ENCODE data around the gene RPL32. TPM values are rescaled to one million over a fixed set of nuclear protein-coding genes. Genes with fewer than 3 reads are reported as not detected.

Gene RPL32
- total RNA-seq, 3 donors from 2014 or later (not counting 1 experiment from before 2014, with no cell fraction given) = 1,034 to 1,328 (median 1,277) TPM

GRCh38 chr3:12816521-12817342 lies 24.6 kb downstream of the RPL32 start:
- Mint-ChIP-seq H3K36me3 (no peaks in the 10 kb centered on the region), H3K4me3 (no peak overlapping the region), H3K9me3 (no peaks in the 10 kb centered on the region), H3K27ac (no peak overlapping the region), H3K27me3 (ENCODE audit: low read depth in 2 of 2) (no peaks in the 10 kb centered on the region), H3K4me1 (no peaks in the 10 kb centered on the region)
- WGBS (ENCODE audit: insufficient coverage) = 93% methylated on average over 34 of the region's 34 CpGs
- H3K9me3 ChIP-seq (ENCODE audit: control insufficient read depth, insufficient read depth, low read length) = no peaks in the 10 kb centered on the region
- no peaks in the 10 kb centered on the region for H3K4me1 ChIP-seq (ENCODE audit: control insufficient read depth, insufficient read depth, low read length)
- ATAC-seq (no peak), DNase-seq (no peak)
- no peak overlapping the region for H3K4me3 ChIP-seq (ENCODE audit: low read length)
- TF ChIP-seq, protein P1, sequence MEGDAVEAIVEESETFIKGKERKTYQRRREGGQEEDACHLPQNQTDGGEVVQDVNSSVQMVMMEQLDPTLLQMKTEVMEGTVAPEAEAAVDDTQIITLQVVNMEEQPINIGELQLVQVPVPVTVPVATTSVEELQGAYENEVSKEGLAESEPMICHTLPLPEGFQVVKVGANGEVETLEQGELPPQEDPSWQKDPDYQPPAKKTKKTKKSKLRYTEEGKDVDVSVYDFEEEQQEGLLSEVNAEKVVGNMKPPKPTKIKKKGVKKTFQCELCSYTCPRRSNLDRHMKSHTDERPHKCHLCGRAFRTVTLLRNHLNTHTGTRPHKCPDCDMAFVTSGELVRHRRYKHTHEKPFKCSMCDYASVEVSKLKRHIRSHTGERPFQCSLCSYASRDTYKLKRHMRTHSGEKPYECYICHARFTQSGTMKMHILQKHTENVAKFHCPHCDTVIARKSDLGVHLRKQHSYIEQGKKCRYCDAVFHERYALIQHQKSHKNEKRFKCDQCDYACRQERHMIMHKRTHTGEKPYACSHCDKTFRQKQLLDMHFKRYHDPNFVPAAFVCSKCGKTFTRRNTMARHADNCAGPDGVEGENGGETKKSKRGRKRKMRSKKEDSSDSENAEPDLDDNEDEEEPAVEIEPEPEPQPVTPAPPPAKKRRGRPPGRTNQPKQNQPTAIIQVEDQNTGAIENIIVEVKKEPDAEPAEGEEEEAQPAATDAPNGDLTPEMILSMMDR (IDR thresholded peaks at IDR 0.05) = no peak
- intact Hi-C loops (cut with micrococcal nuclease) = no loop called here
- H3K27me3 ChIP-seq (ENCODE audit: control insufficient read depth, insufficient read depth, low read length) = no peaks in the 10 kb centered on the region
- no peaks in the 10 kb centered on the region for H3K36me3 ChIP-seq (ENCODE audit: control insufficient read depth, insufficient read depth, low read length)
- no peak overlapping the region for H3K27ac ChIP-seq (ENCODE audit: low read length)

GRCh38 chr3:12815719-12816118 lies 25.6 kb downstream of the RPL32 start:
- H3K4me3 Mint-ChIP-seq = no peak overlapping the region
- no peak overlapping the region for H3K27ac Mint-ChIP-seq
- no peaks in the 10 kb centered on the region for H3K36me3 Mint-ChIP-seq
- no peaks in the 10 kb centered on the region for H3K36me3 ChIP-seq (ENCODE audit: control insufficient read depth, insufficient read depth, low read length)
- H3K4me1 ChIP-seq (ENCODE audit: control insufficient read depth, insufficient read depth, low read length) = peaks cover 2% of the 10 kb centered on the region
- intact Hi-C loops (cut with micrococcal nuclease) = no loop called here
- H3K9me3 ChIP-seq (ENCODE audit: control insufficient read depth, insufficient read depth, low read length) = no peaks in the 10 kb centered on the region
- no peak overlapping the region for H3K27ac ChIP-seq (ENCODE audit: low read length)
- no peak for ATAC-seq
- TF ChIP-seq, protein P1 (IDR thresholded peaks at IDR 0.05) = no peak
- no peaks in the 10 kb centered on the region for H3K27me3 Mint-ChIP-seq (ENCODE audit: low read depth in 2 of 2)
- H3K9me3 Mint-ChIP-seq = no peaks in the 10 kb centered on the region
- peaks cover 0 to under 1% of the 10 kb centered on the region in 2 donors for H3K4me1 Mint-ChIP-seq
- WGBS (ENCODE audit: insufficient coverage) = 82% methylated on average over 9 of the region's 9 CpGs
- no peak for DNase-seq
- H3K4me3 ChIP-seq (ENCODE audit: low read length) = no peak overlapping the region
- H3K27me3 ChIP-seq (ENCODE audit: control insufficient read depth, insufficient read depth, low read length) = no peaks in the 10 kb centered on the region

DNA sequence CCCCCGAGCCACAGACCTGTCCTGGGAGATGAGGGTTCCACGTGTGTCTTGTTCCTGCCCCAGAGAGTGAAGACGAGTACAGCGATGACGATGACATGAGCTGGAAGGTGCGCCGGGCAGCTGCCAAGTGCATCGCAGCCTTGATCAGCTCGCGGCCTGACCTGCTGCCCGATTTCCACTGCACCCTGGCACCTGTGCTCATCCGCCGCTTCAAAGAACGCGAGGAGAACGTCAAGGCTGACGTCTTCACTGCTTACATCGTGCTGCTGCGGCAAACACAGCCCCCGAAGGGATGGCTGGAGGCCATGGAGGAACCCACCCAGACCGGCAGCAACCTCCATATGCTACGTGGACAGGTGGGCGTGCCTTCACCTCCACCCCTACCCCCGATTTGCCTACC lies 26.3 kb downstream of the RPL32 start:
- Histone ChIP-seq H3K36me3 (ENCODE audit: control insufficient read depth, insufficient read depth, low read length) (no peaks in the 10 kb centered on the region), H3K9me3 (ENCODE audit: control insufficient read depth, insufficient read depth, low read length) (no peaks in the 10 kb centered on the region), H3K27ac (ENCODE audit: low read length) (no peak overlapping the region), H3K4me3 (ENCODE audit: low read length) (no peak overlapping the region), H3K4me1 (ENCODE audit: control insufficient read depth, insufficient read depth, low read length) (peaks cover 6% of the 10 kb centered on the region), H3K27me3 (ENCODE audit: control insufficient read depth, insufficient read depth, low read length) (no peaks in the 10 kb centered on the region)
- no peaks in the 10 kb centered on the region for H3K9me3 Mint-ChIP-seq
- intact Hi-C loops (cut with micrococcal nuclease) = no loop called here
- no peak for ATAC-seq
- no peaks in the 10 kb centered on the region for H3K36me3 Mint-ChIP-seq
- H3K4me1 Mint-ChIP-seq = peaks cover 0 to 4% of the 10 kb centered on the region in 2 donors
- no peak overlapping the region for H3K4me3 Mint-ChIP-seq
- TF ChIP-seq, protein P1 (IDR thresholded peaks at IDR 0.05) = no peak
- 95% methylated on average over 22 of the region's 24 CpGs for WGBS (ENCODE audit: insufficient coverage)
- H3K27ac Mint-ChIP-seq = no peak overlapping the region
- H3K27me3 Mint-ChIP-seq (ENCODE audit: low read depth in 2 of 2) = no peaks in the 10 kb centered on the region
- no peak for DNase-seq
